GM10266 (cell line): ENCODE results near the gene CMYA5.

Experiments
- DNase-seq: peaks from one replicate; pipeline ENCODE4 v3.0.0; 2012; ENCODE audit errors: extremely low spot score
- CTCF ChIP-seq: IDR thresholded peaks from 2 replicates; pipeline ENCODE4 v1.5.1; 2012; ENCODE audit warnings: mild to moderate bottlenecking, low read depth; ENCODE audit not compliant: control insufficient read depth, insufficient read depth; ENCODE audit errors: missing control alignments

CMYA5 gene

GRCh38 chr5:79795764-79796398, 106.2 kb downstream of the CMYA5 start:
- TF ChIP-seq CTCF, result no peak
- no peak for DNase-seq

GRCh38 chr5:79798893-79799590, 109.4 kb downstream of the CMYA5 start:
- no peak for TF ChIP-seq CTCF
- DNase-seq, result no peak

- no peak for DNase-seq
- no peak for TF ChIP-seq CTCF
These were observed 111.6 kb downstream of the CMYA5 start for GRCh38 chr5:79800979-79801827.

- TF ChIP-seq CTCF, result no peak
- DNase-seq, result no peak
These were observed 112.8 kb downstream of the CMYA5 start for GRCh38 chr5:79802406-79802805.

GRCh38 chr5:79803007-79803406, 113.4 kb downstream of the CMYA5 start:
- TF ChIP-seq CTCF, result no peak
- DNase-seq, result no peak

- DNase-seq, result peak; percentile 12
- TF ChIP-seq CTCF, result no peak
These were observed 117.1 kb downstream of the CMYA5 start for GRCh38 chr5:79806741-79807140.
